Neuronal stem cell (in vitro differentiated cells): Measurements from ENCODE around the gene HS3ST5.

ENCODE experiments used
- DNase-seq: peaks from one replicate; pipeline ENCODE4 v3.0.0-alpha.2; 2013; ENCODE audit warnings: low spot score
- H2AFZ ChIP-seq: one replicate; pipeline ENCODE4 v1.6.1; 2013; ENCODE audit warnings: mild to moderate bottlenecking, low read length, inconsistent platforms
- H2AK5ac ChIP-seq: 2 replicates; pipeline ENCODE4 v1.6.1; 2013; ENCODE audit warnings: low read depth, mild to moderate bottlenecking, inconsistent platforms, low read length, moderate library complexity, mixed read lengths
- H2BK120ac ChIP-seq: 2 replicates; pipeline ENCODE4 v1.6.1; 2013; ENCODE audit warnings: low read depth, mild to moderate bottlenecking, inconsistent platforms, low read length, moderate library complexity, mixed read lengths
- H2BK12ac ChIP-seq: one replicate; pipeline ENCODE4 v1.6.1; 2013; ENCODE audit warnings: low read length, inconsistent platforms
- H2BK15ac ChIP-seq: 2 replicates; pipeline ENCODE4 v1.6.1; 2013; ENCODE audit warnings: mild to moderate bottlenecking, low read length, inconsistent platforms, mixed read lengths
- H2BK5ac ChIP-seq: one replicate; pipeline ENCODE4 v1.6.1; 2013; ENCODE audit warnings: inconsistent platforms, mild to moderate bottlenecking, low read length, moderate library complexity
- H3K14ac ChIP-seq: one replicate; pipeline ENCODE4 v1.6.1; 2013; ENCODE audit warnings: low read length, inconsistent platforms
- H3K18ac ChIP-seq: 2 replicates; pipeline ENCODE4 v1.6.1; 2013; ENCODE audit warnings: low read length, inconsistent platforms
- H3K23ac ChIP-seq: 2 replicates; pipeline ENCODE4 v1.6.1; 2013; ENCODE audit warnings: low read depth, mild to moderate bottlenecking, mixed read lengths, low read length, inconsistent platforms; ENCODE audit not compliant: poor library complexity
- H3K27ac ChIP-seq: replicated peaks from 3 replicates; pipeline ENCODE4 v1.5.1; 2013; ENCODE audit warnings: low read length, inconsistent platforms
- H3K27me3 ChIP-seq, 3 experiments: 2 replicates each; pipeline ENCODE4 v1.6.1; 2013; ENCODE audit warnings: low read length in 3 of 3, mild to moderate bottlenecking in 2 of 3, inconsistent platforms in 1 of 3, low read depth in 1 of 3, mixed read lengths in 1 of 3, moderate library complexity in 1 of 3; ENCODE audit not compliant: control insufficient read depth in 3 of 3, insufficient read depth in 3 of 3
- H3K36me3 ChIP-seq, 2 donors: replicated peaks in 1 of 2; 2 replicates each; pipeline ENCODE4 v1.6.1; 2013; ENCODE audit warnings: low read length in 2 of 2; ENCODE audit not compliant: control insufficient read depth in 2 of 2, insufficient read depth in 2 of 2
- H3K4ac ChIP-seq: 2 replicates; pipeline ENCODE4 v1.6.1; 2013; ENCODE audit warnings: inconsistent platforms, mild to moderate bottlenecking, low read length, moderate library complexity
- H3K4me1 ChIP-seq, 2 donors: 1 replicate in 1 of 2; 2 replicates in 1 of 2; pipeline ENCODE4 v1.6.1; 2013; ENCODE audit warnings: low read length in 2 of 2, low read depth in 1 of 2; ENCODE audit not compliant: control insufficient read depth in 2 of 2, insufficient read depth in 1 of 2
- H3K4me2 ChIP-seq: one replicate; pipeline ENCODE4 v1.6.1; 2013; ENCODE audit warnings: mild to moderate bottlenecking, low read length, inconsistent platforms; ENCODE audit not compliant: insufficient read depth, poor library complexity, severe bottlenecking
- H3K4me3 ChIP-seq, 2 donors: 2 replicates each; pipeline ENCODE4 v1.5.1; 2013; ENCODE audit warnings: low read length in 2 of 2, mild to moderate bottlenecking in 2 of 2, inconsistent platforms in 1 of 2, moderate library complexity in 1 of 2
- H3K79me1 ChIP-seq: one replicate; pipeline ENCODE4 v1.6.1; 2013; ENCODE audit warnings: low read depth, mild to moderate bottlenecking, inconsistent platforms, low read length, moderate library complexity
- H3K9ac ChIP-seq: one replicate; pipeline ENCODE4 v1.6.1; 2013; ENCODE audit warnings: mild to moderate bottlenecking, low read depth, low read length, inconsistent platforms; ENCODE audit not compliant: poor library complexity
- H3K9me3 ChIP-seq, 2 donors: replicated peaks in 1 of 2; 2 replicates each; pipeline versions ENCODE3 to v1.6.1; 2013; ENCODE audit warnings: low read length in 2 of 2, mild to moderate bottlenecking in 2 of 2, inconsistent platforms in 1 of 2, low read depth in 1 of 2, mixed read lengths in 1 of 2, moderate library complexity in 1 of 2; ENCODE audit not compliant: control insufficient read depth in 2 of 2, insufficient read depth in 1 of 2
- H4K8ac ChIP-seq: one replicate; pipeline ENCODE4 v1.6.1; 2013; ENCODE audit warnings: low read depth, mild to moderate bottlenecking, inconsistent platforms, low read length, moderate library complexity
- H4K91ac ChIP-seq: one replicate; pipeline ENCODE4 v1.6.1; 2013; ENCODE audit warnings: low read length, low read depth, mild to moderate bottlenecking, inconsistent platforms; ENCODE audit not compliant: poor library complexity
- WGBS, 2 donors: extraction: QIAGEN DNeasy Blood & Tissue Kit; methylation state at CpG; one replicate each; pipeline ENCODE4 v1.1.7; 2013; ENCODE audit warnings: missing lambda C conversion rate in 2 of 2, mixed read lengths in 1 of 2; ENCODE audit not compliant: insufficient read length in 2 of 2, insufficient replicate concordance in 1 of 2; ENCODE audit errors: extremely low coverage in 2 of 2; 5-methylcytosine and 5-hydroxymethylcytosine counted together

The HS3ST5 gene

GRCh38 chr6:114274836-114275235, 68.0 kb downstream of the HS3ST5 start:
- H3K4ac ChIP-seq = no peak overlapping the region
- H3K14ac ChIP-seq = no peak overlapping the region
- H2BK120ac ChIP-seq = no peak overlapping the region
- no peak overlapping the region for H2BK12ac ChIP-seq
- H4K91ac ChIP-seq = no peak overlapping the region
- DNase-seq = no peak
- H2BK5ac ChIP-seq = no peak overlapping the region
- no peaks in the 10 kb centered on the region for H3K27me3 ChIP-seq
- no peak overlapping the region for H2BK15ac ChIP-seq
- H3K18ac ChIP-seq = no peak overlapping the region
- no peak overlapping the region for H3K4me3 ChIP-seq
- no peak overlapping the region for H3K27ac ChIP-seq
- no peak overlapping the region for H3K9ac ChIP-seq
- no peaks in the 10 kb centered on the region for H3K36me3 ChIP-seq
- H3K9me3 ChIP-seq = no peaks in the 10 kb centered on the region
- H2AFZ ChIP-seq = no peak overlapping the region
- no peaks in the 10 kb centered on the region for H3K79me1 ChIP-seq
- H3K4me2 ChIP-seq = no peak overlapping the region
- WGBS, 2 donors = no CpG with 5 or more reads among the region's 2 CpGs
- H3K4me1 ChIP-seq = peaks cover 3 to 5% of the 10 kb centered on the region in 2 donors
- H4K8ac ChIP-seq = no peak overlapping the region
- H2AK5ac ChIP-seq = no peak overlapping the region
- no peak overlapping the region for H3K23ac ChIP-seq

GRCh38 chr6:114272582-114272981, 70.2 kb downstream of the HS3ST5 start:
- Histone ChIP-seq H3K36me3 (no peaks in the 10 kb centered on the region), H2BK15ac (no peak overlapping the region), H4K91ac (no peak overlapping the region), H3K27ac (no peak overlapping the region), H3K79me1 (no peaks in the 10 kb centered on the region), H3K4me2 (no peak overlapping the region), H4K8ac (no peak overlapping the region), H3K27me3 (no peaks in the 10 kb centered on the region), H3K18ac (no peak overlapping the region), H2AK5ac (no peak overlapping the region), H3K4ac (no peak overlapping the region), H2BK120ac (no peak overlapping the region), H3K9me3 (no peaks in the 10 kb centered on the region), H3K4me3 (no peak overlapping the region), H2BK12ac (no peak overlapping the region), H2BK5ac (no peak overlapping the region), H2AFZ (no peak overlapping the region), H3K4me1 (peaks cover 0 to 3% of the 10 kb centered on the region in 2 donors), H3K9ac (no peak overlapping the region), H3K23ac (no peak overlapping the region), H3K14ac (no peak overlapping the region)
- no peak for DNase-seq
- WGBS, 2 donors = no CpG with 5 or more reads among the region's 3 CpGs

GRCh38 chr6:114271405-114271804, 71.4 kb downstream of the HS3ST5 start:
- Histone ChIP-seq H2BK12ac (no peak overlapping the region), H2AK5ac (no peak overlapping the region), H3K79me1 (no peaks in the 10 kb centered on the region), H3K4me1 (peaks cover 0 to 3% of the 10 kb centered on the region in 2 donors), H3K4me3 (no peak overlapping the region), H4K91ac (no peak overlapping the region), H3K23ac (no peak overlapping the region), H3K18ac (no peak overlapping the region), H2BK5ac (no peak overlapping the region), H4K8ac (no peak overlapping the region), H3K14ac (no peak overlapping the region), H3K9me3 (no peaks in the 10 kb centered on the region), H3K36me3 (no peaks in the 10 kb centered on the region), H3K27me3 (no peaks in the 10 kb centered on the region), H3K27ac (no peak overlapping the region), H3K4me2 (no peak overlapping the region), H2BK15ac (no peak overlapping the region), H3K4ac (no peak overlapping the region), H2AFZ (no peak overlapping the region), H2BK120ac (no peak overlapping the region), H3K9ac (no peak overlapping the region)
- no peak for DNase-seq

- Histone ChIP-seq H3K27ac (no peak overlapping the region), H3K36me3 (no peaks in the 10 kb centered on the region), H4K8ac (no peak overlapping the region), H2BK5ac (no peak overlapping the region), H3K4me1 (peaks cover 0 to 3% of the 10 kb centered on the region in 2 donors), H2AK5ac (no peak overlapping the region), H3K14ac (no peak overlapping the region), H3K23ac (no peak overlapping the region), H4K91ac (no peak overlapping the region), H3K79me1 (no peaks in the 10 kb centered on the region), H3K4me2 (no peak overlapping the region), H3K4ac (no peak overlapping the region), H3K18ac (no peak overlapping the region), H3K4me3 (no peak overlapping the region), H2AFZ (no peak overlapping the region), H2BK12ac (no peak overlapping the region), H3K9me3 (no peaks in the 10 kb centered on the region), H3K27me3 (no peaks in the 10 kb centered on the region), H2BK120ac (no peak overlapping the region), H2BK15ac (no peak overlapping the region), H3K9ac (no peak overlapping the region)
- no CpG with 5 or more reads among the region's 3 CpGs for WGBS, 2 donors
- no peak for DNase-seq
These were observed 74.9 kb downstream of the HS3ST5 start for GRCh38 chr6:114267897-114268296.
